ENCODE results near the gene HNRNPA1. TPM values are rescaled to one million over a fixed set of nuclear protein-coding genes. Genes with fewer than 3 reads are reported as not detected.

The HNRNPA1 gene
- polyA plus RNA-seq, 1 donor from 2014 or later = 613 TPM

DNA sequence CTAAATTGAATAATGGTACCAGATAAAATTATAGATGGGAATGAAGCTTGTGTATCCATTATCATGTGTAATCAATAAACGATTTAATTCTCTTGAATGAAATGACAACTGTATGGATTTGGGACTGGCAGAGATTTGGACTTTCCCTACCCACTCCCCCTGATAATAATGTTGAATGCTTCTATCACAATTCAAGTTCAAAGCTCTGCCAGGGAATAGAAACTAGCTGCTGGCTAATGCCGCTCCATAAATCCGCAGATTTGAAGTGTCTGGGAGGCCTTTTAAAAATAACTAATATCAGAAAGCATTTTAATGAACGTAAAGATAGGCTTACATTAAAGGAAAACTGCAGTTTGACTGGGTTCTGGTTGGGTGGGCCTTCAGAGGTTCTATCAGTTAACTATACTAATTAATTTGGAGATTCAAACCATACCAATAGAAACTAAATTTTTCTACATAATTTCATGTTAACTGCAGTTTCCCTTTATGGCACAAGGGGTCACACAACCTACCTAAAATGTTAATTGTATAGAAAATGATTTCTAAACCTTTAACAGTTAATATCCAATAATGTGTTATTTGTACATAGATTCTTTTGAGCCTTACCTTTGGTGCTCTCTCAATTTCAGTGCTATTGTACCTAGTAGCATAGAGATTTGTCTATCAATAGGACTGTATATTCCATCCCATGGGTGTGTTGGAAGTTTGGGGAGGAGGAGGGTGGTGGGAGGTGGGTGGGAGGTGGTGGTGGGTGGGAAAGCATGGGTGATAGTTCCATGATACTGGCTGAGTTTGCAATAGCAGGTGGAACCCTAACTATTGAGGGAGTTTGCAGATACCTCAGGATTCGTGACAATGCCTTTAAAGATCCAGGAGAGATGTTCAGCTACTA lies 4.9 kb downstream of the HNRNPA1 start:
- Histone ChIP-seq H2AFZ (ENCODE audit: low read depth, low read length) (no peak overlapping the region), H3K27ac (ENCODE audit: low read length) (no peak overlapping the region), H3K4me3 (ENCODE audit: low read length) (peak overlapping the region; percentile 74), H3K79me2 (replicated peaks; ENCODE audit: insufficient read depth, low read length) (peaks cover 37% of the 10 kb centered on the region), H3K27me3 (ENCODE audit: insufficient read depth, low read depth, low read length) (no peaks in the 10 kb centered on the region), H3K36me3 (ENCODE audit: insufficient read depth, low read length) (peaks cover 18% of the 10 kb centered on the region), H3K4me2 (ENCODE audit: low read length) (peak overlapping the region; percentile 21), H3K9me3 (ENCODE audit: low read length) (no peaks in the 10 kb centered on the region), H3F3A (ENCODE audit: insufficient read depth, low read length, poor library complexity, severe bottlenecking) (no peaks in the 10 kb centered on the region), H3K9ac (ENCODE audit: low read length) (peak overlapping the region; percentile 29), H3K9me2 (ENCODE audit: insufficient read depth, low read length) (no peaks in the 10 kb centered on the region), H4K20me1 (ENCODE audit: insufficient read depth) (peaks cover 27% of the 10 kb centered on the region)
- TF ChIP-seq, protein P1, sequence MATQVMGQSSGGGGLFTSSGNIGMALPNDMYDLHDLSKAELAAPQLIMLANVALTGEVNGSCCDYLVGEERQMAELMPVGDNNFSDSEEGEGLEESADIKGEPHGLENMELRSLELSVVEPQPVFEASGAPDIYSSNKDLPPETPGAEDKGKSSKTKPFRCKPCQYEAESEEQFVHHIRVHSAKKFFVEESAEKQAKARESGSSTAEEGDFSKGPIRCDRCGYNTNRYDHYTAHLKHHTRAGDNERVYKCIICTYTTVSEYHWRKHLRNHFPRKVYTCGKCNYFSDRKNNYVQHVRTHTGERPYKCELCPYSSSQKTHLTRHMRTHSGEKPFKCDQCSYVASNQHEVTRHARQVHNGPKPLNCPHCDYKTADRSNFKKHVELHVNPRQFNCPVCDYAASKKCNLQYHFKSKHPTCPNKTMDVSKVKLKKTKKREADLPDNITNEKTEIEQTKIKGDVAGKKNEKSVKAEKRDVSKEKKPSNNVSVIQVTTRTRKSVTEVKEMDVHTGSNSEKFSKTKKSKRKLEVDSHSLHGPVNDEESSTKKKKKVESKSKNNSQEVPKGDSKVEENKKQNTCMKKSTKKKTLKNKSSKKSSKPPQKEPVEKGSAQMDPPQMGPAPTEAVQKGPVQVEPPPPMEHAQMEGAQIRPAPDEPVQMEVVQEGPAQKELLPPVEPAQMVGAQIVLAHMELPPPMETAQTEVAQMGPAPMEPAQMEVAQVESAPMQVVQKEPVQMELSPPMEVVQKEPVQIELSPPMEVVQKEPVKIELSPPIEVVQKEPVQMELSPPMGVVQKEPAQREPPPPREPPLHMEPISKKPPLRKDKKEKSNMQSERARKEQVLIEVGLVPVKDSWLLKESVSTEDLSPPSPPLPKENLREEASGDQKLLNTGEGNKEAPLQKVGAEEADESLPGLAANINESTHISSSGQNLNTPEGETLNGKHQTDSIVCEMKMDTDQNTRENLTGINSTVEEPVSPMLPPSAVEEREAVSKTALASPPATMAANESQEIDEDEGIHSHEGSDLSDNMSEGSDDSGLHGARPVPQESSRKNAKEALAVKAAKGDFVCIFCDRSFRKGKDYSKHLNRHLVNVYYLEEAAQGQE (IDR thresholded peaks at IDR 0.05; ENCODE audit: borderline replicate concordance) = no peak
- TF ChIP-seq, protein P2, sequence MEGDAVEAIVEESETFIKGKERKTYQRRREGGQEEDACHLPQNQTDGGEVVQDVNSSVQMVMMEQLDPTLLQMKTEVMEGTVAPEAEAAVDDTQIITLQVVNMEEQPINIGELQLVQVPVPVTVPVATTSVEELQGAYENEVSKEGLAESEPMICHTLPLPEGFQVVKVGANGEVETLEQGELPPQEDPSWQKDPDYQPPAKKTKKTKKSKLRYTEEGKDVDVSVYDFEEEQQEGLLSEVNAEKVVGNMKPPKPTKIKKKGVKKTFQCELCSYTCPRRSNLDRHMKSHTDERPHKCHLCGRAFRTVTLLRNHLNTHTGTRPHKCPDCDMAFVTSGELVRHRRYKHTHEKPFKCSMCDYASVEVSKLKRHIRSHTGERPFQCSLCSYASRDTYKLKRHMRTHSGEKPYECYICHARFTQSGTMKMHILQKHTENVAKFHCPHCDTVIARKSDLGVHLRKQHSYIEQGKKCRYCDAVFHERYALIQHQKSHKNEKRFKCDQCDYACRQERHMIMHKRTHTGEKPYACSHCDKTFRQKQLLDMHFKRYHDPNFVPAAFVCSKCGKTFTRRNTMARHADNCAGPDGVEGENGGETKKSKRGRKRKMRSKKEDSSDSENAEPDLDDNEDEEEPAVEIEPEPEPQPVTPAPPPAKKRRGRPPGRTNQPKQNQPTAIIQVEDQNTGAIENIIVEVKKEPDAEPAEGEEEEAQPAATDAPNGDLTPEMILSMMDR (IDR thresholded peaks at IDR 0.05; ENCODE audit: poor library complexity, severe bottlenecking) = peak; percentile 57
- no peak for TF ChIP-seq TAF1 (IDR thresholded peaks at IDR 0.05; ENCODE audit: low read depth)
- no peak for TF ChIP-seq POLR2AphosphoS5 (IDR thresholded peaks at IDR 0.05)
- TF ChIP-seq RAD21 (conservative IDR thresholded peaks at IDR 0.05) = peak; percentile 53
- no peak for TF ChIP-seq MXI1 (conservative IDR thresholded peaks at IDR 0.05; ENCODE audit: poor library complexity, severe bottlenecking)
- peak; percentile 68 for TF ChIP-seq SMC3 (conservative IDR thresholded peaks at IDR 0.05; ENCODE audit: poor library complexity)
- no peak for TF ChIP-seq EZH2 (IDR thresholded peaks at IDR 0.05; ENCODE audit: borderline replicate concordance, insufficient read depth, low read length, poor library complexity, severe bottlenecking)
- TF ChIP-seq EP300 (conservative IDR thresholded peaks at IDR 0.05; ENCODE audit: poor library complexity, severe bottlenecking) = no peak

DNA sequence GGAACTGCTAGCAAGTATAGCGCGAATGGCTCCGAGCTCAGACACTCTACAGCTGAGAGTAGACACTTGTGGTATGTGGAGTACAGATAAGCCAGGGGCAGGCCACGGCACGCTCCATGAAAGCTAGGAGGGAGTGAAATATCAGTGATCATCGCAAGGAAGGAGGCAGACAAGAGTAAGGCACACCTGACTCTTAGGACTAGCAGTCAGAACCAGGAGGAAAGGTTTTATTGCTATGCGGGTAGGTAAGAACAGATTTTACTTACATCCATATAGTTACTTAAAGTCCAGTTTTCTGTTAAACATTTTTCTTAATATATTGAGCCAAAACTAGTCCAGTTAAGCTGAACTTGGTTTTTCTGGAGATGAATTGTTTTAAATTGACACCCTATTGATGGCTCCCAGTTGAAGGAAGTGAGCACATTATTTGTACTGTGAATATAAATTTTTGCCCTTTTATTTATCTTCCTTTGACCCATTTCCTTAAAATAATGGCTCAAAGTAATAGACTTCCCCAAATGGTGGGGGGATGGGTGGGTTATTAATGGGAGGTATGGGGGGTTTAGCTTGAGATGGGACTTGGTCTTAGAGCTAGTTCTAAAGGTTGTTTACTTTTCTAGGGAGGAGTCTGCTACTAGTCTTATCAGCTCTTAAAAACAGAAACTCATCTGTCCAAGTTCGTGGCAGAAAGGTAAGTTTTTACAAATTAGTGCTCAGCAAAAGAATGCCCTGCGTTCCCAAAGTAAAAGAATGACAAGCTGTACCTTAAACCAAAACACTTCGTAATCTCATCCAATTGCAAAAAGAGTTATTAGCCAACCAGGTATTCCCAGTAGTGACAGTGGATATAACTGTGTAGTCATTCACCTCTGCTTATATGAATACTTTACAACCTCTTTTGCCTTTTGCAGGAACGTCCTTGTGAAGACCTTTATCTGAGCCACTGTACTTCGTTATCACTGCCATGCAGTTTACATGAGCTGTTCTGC lies 5.8 kb downstream of the HNRNPA1 start:
- Histone ChIP-seq H3K9ac (ENCODE audit: low read length) (peak overlapping the region; percentile 29), H3K4me3 (ENCODE audit: low read length) (peak overlapping the region; percentile 74), H3K27ac (ENCODE audit: low read length) (no peak overlapping the region)

More for the DNA sequence above, 5.8 kb downstream of the HNRNPA1 start:
- peaks cover 18% of the 10 kb centered on the region for H3K36me3 ChIP-seq (ENCODE audit: insufficient read depth, low read length)
- H3F3A ChIP-seq (ENCODE audit: insufficient read depth, low read length, poor library complexity, severe bottlenecking) = no peaks in the 10 kb centered on the region
- H3K79me2 ChIP-seq (replicated peaks; ENCODE audit: insufficient read depth, low read length) = peaks cover 30% of the 10 kb centered on the region
- H3K9me3 ChIP-seq (ENCODE audit: low read length) = no peaks in the 10 kb centered on the region
- H3K4me2 ChIP-seq (ENCODE audit: low read length) = no peak overlapping the region
- peaks cover 27% of the 10 kb centered on the region for H4K20me1 ChIP-seq (ENCODE audit: insufficient read depth)
- no peaks in the 10 kb centered on the region for H3K27me3 ChIP-seq (ENCODE audit: insufficient read depth, low read depth, low read length)
- TF ChIP-seq EP300 (conservative IDR thresholded peaks at IDR 0.05; ENCODE audit: poor library complexity, severe bottlenecking) (no peak), RAD21 (conservative IDR thresholded peaks at IDR 0.05) (no peak), EZH2 (IDR thresholded peaks at IDR 0.05; ENCODE audit: borderline replicate concordance, insufficient read depth, low read length, poor library complexity, severe bottlenecking) (no peak), POLR2AphosphoS5 (IDR thresholded peaks at IDR 0.05) (no peak)
- TF ChIP-seq, protein P1 (IDR thresholded peaks at IDR 0.05; ENCODE audit: borderline replicate concordance) = no peak
- TF ChIP-seq, protein P2 (IDR thresholded peaks at IDR 0.05; ENCODE audit: poor library complexity, severe bottlenecking) = no peak
- H2AFZ ChIP-seq (ENCODE audit: low read depth, low read length) = no peak overlapping the region
- H3K9me2 ChIP-seq (ENCODE audit: insufficient read depth, low read length) = no peaks in the 10 kb centered on the region
